Measurements from ENCODE around the gene SMIM33.

DNA sequence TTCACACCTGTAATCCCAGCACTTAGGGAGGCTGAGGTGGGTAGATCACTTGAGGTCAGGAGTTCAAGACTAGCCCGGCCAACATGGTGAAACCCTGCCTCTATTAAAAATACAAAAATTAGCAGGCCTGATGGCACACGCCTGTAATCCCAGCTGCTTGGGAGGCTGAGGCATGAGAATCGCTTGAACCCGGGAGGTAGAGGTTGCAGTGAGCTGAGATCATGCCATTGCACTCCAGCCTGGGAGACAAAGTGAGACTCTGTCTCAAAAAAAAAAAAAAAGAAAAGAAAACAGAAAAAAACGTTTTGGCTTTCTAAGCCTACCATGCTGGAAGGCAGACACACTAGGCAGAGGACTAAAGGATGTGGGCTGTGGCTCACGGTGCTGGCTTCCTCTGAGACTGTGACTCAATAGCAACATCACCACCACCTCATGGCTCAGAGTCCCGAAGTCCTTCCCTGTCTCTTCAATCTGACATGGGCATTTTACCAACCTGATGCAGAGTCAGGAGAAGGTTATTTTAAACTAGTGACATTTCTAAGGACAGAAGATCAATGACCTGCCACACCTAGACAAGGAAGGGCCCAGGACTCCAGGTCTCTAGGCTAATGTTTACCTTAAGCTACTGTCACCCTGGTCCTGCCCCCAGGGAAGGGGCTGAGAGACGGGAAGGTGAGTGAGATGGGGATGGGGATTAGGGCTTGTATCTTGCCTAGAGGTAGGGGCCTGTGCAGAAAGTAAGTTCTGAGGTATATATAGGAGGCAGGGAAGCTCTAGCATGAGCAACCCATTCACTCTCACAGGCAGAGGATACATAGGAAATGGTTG lies 12.0 kb upstream of the SMIM33 start:
- TF ChIP-seq, protein P1, sequence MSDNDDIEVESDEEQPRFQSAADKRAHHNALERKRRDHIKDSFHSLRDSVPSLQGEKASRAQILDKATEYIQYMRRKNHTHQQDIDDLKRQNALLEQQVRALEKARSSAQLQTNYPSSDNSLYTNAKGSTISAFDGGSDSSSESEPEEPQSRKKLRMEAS (IDR thresholded peaks at IDR 0.05; ENCODE audit: low read depth, low read length): 0 out of 2 replicates have a peak, but pooled peaks have one; percentile 48
- TF ChIP-seq NFYB (IDR thresholded peaks at IDR 0.05; ENCODE audit: insufficient read depth, low read depth, low read length): no peak

Data from GM12878 (cell line).